K562 (cell line): ENCODE measurements around the gene TUBB2A. TPM values are rescaled to one million over a fixed set of nuclear protein-coding genes. Genes with fewer than 3 reads are reported as not detected.

Experiments
- HNRNPLL ChIP-seq: fragments of 200-400 bp; formaldehyde crosslinking; IDR thresholded peaks from 2 replicates; pipeline ENCODE4 v1.6.1; 2017; ENCODE audit warnings: low read length, low read depth, mild to moderate bottlenecking; ENCODE audit not compliant: poor library complexity, severe bottlenecking
- ILF3 ChIP-seq: fragments of 450-650 bp; IDR thresholded peaks from 2 replicates; pipeline ENCODE4 v1.6.1; 2018; ENCODE audit warnings: antibody characterized with exemption, mild to moderate bottlenecking, moderate library complexity, borderline replicate concordance
- MCM2 ChIP-seq: fragments of 450-650 bp; IDR thresholded peaks from 2 replicates; pipeline ENCODE4 v1.6.1; 2017; ENCODE audit warnings: low read depth, mild to moderate bottlenecking
- NFIX ChIP-seq: fragments of 250-450 bp; sonication (Bioruptor Pico); IDR thresholded peaks from 2 replicates; pipeline ENCODE4 v1.4.0; 2020; ENCODE audit warnings: low read depth, mild to moderate bottlenecking, moderate library complexity
- PYGO2 ChIP-seq: fragments of 450-650 bp; IDR thresholded peaks from 2 replicates; pipeline ENCODE4 v1.6.1; 2016; ENCODE audit warnings: mild to moderate bottlenecking, missing genetic modification characterization, moderate library complexity, missing compliant biosample characterization
- RBM22 ChIP-seq: fragments of 200-400 bp; formaldehyde crosslinking; IDR thresholded peaks from 2 replicates; pipeline ENCODE4 v1.6.1; 2018; ENCODE audit warnings: low read length, low read depth; ENCODE audit not compliant: poor library complexity, severe bottlenecking
- RHOXF2B ChIP-seq: fragments of 250-450 bp; sonication (Bioruptor Pico); conservative IDR thresholded peaks from 2 replicates; pipeline ENCODE4 v1.5.1; 2021
- SIRT6 ChIP-seq: IDR thresholded peaks from one replicate; pipeline ENCODE4 v1.6.1; 2012; ENCODE audit warnings: low read depth, mild to moderate bottlenecking, control low read depth, inconsistent platforms, low read length, moderate library complexity
- SMAD4 ChIP-seq: fragments of 250-450 bp; sonication (Bioruptor Pico); conservative IDR thresholded peaks from 2 replicates; pipeline ENCODE4 v1.8.0; 2021; ENCODE audit warnings: inconsistent platforms, mild to moderate bottlenecking, moderate library complexity
- ZFP30 ChIP-seq: fragments of 250-450 bp; sonication (Bioruptor Pico); IDR thresholded peaks from 2 replicates; pipeline ENCODE4 v1.8.0; 2022; ENCODE audit warnings: moderate library complexity, mild to moderate bottlenecking, inconsistent platforms, borderline replicate concordance
- ZNF561 ChIP-seq: fragments of 450-650 bp; formaldehyde crosslinking; conservative IDR thresholded peaks from 2 replicates; pipeline ENCODE4 v1.4.0; 2020; ENCODE audit warnings: mild to moderate bottlenecking, moderate library complexity
- ZNF785 ChIP-seq: fragments of 250-450 bp; sonication (Bioruptor Pico); IDR thresholded peaks from 2 replicates; pipeline ENCODE4 v1.4.0; 2020; ENCODE audit warnings: mild to moderate bottlenecking
- polyA plus RNA-seq, 8 experiments: library from polyadenylated mRNA; depleted of rRNA in 4 of 8; stranded (reverse) in 5 of 8; unstranded in 3 of 8; fragments of >200 nt; fragmentation: Nextera tagmentation in 2 of 8; fragmentation: Illumina TruSeq in 1 of 8; extraction: Ambion mirVana in 2 of 8; extraction: Trizol in 1 of 8; gene quantifications; 2 replicates each; pipeline versions ENCODE4 v1.2.1 to v1.2.3, GENCODE V29; 2011 to 2014; ENCODE audit warnings: inconsistent platforms in 1 of 8, missing spikeins in 1 of 8
- total RNA-seq, 7 experiments: library from RNA; depleted of rRNA in 6 of 7; stranded (reverse); fragments of >200 nt in 6 of 7; fragmentation: Illumina TruSeq in 2 of 7; extraction: Trizol in 2 of 7; gene quantifications; 2 replicates each; pipeline versions ENCODE4 v1.2.1 to v1.2.3, GENCODE V29; 2011 to 2021; ENCODE audit warnings: low replicate concordance in 1 of 7
- TF ChIP-seq, protein P1 (sequence below): fragments of 200-800 bp; sonication (Bioruptor generic); IDR thresholded peaks from 2 replicates; pipeline ENCODE4 v1.6.1; 2016; ENCODE audit warnings: missing genetic modification characterization, missing compliant biosample characterization
- TF ChIP-seq, protein P2 (sequence below): fragments of 250-450 bp; sonication (Bioruptor Pico); IDR thresholded peaks from 2 replicates; pipeline ENCODE4 v1.5.1; 2021; ENCODE audit warnings: mild to moderate bottlenecking
- TF ChIP-seq, protein P3 (sequence below): fragments of 250-450 bp; sonication (Bioruptor Pico); IDR thresholded peaks from 2 replicates; pipeline ENCODE4 v1.5.0; 2020; ENCODE audit warnings: mild to moderate bottlenecking, borderline replicate concordance
- TF ChIP-seq, protein P4 (sequence below): sonication (generic); formaldehyde crosslinking; IDR thresholded peaks from 2 replicates; pipeline ENCODE4 v1.8.1; 2022; ENCODE audit warnings: missing genetic modification reagents

TUBB2A gene
- total and polyA plus RNA-seq, 9 of the 15 experiments (the other 6 are each of a cell fraction or from before 2014, with no cell fraction given), result 3.6 to 92.1 (median 45.6) TPM

DNA sequence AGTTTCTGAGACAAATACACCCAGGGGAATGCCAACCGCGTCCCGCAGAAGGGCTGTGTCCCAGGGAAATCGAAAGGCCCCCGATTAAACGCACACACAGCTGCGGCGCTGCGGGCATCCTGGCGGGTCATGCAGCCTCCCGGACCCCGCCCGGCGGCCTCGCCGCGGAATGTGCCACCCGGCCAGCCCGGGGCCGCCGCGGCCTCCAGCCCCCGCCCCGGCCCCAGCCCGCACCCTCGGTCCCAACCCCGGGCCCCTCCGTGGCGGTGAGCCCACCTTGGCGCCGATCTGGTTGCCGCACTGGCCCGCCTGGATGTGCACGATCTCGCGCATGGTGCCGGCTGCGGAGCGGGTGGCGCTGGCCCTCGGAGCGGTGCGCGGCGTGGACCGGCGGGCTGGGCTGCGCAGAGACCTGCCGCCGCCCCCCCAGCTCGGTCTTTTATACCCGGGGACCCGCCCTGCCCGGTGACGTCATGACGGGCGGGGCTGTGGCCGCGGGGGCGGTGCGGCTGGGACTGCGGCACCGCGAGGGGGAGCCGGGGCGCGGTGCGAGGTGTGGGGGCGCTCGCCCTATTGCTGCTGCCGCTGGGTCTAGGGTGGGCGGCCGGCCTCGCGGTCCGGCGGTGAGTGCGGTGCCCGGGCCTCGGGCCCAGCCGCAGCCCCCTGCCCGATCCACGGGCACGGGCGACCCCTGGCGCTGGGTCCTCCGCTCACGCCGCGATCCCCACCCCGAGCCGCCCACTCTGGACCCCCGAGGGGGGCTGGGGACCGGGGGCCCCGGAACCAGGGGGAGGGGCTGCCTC lies at the start of gene TUBB2A (continued):
- TF ChIP-seq, protein P1, sequence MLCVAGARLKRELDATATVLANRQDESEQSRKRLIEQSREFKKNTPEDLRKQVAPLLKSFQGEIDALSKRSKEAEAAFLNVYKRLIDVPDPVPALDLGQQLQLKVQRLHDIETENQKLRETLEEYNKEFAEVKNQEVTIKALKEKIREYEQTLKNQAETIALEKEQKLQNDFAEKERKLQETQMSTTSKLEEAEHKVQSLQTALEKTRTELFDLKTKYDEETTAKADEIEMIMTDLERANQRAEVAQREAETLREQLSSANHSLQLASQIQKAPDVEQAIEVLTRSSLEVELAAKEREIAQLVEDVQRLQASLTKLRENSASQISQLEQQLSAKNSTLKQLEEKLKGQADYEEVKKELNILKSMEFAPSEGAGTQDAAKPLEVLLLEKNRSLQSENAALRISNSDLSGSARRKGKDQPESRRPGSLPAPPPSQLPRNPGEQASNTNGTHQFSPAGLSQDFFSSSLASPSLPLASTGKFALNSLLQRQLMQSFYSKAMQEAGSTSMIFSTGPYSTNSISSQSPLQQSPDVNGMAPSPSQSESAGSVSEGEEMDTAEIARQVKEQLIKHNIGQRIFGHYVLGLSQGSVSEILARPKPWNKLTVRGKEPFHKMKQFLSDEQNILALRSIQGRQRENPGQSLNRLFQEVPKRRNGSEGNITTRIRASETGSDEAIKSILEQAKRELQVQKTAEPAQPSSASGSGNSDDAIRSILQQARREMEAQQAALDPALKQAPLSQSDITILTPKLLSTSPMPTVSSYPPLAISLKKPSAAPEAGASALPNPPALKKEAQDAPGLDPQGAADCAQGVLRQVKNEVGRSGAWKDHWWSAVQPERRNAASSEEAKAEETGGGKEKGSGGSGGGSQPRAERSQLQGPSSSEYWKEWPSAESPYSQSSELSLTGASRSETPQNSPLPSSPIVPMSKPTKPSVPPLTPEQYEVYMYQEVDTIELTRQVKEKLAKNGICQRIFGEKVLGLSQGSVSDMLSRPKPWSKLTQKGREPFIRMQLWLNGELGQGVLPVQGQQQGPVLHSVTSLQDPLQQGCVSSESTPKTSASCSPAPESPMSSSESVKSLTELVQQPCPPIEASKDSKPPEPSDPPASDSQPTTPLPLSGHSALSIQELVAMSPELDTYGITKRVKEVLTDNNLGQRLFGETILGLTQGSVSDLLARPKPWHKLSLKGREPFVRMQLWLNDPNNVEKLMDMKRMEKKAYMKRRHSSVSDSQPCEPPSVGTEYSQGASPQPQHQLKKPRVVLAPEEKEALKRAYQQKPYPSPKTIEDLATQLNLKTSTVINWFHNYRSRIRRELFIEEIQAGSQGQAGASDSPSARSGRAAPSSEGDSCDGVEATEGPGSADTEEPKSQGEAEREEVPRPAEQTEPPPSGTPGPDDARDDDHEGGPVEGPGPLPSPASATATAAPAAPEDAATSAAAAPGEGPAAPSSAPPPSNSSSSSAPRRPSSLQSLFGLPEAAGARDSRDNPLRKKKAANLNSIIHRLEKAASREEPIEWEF, result no peak
- peak; percentile 94 for TF ChIP-seq SMAD4 (CRISPR knock-in tag)
- TF ChIP-seq RBM22, result peak; percentile 95
- no peak for TF ChIP-seq HNRNPLL
- no peak for TF ChIP-seq SIRT6
- TF ChIP-seq, protein P2, sequence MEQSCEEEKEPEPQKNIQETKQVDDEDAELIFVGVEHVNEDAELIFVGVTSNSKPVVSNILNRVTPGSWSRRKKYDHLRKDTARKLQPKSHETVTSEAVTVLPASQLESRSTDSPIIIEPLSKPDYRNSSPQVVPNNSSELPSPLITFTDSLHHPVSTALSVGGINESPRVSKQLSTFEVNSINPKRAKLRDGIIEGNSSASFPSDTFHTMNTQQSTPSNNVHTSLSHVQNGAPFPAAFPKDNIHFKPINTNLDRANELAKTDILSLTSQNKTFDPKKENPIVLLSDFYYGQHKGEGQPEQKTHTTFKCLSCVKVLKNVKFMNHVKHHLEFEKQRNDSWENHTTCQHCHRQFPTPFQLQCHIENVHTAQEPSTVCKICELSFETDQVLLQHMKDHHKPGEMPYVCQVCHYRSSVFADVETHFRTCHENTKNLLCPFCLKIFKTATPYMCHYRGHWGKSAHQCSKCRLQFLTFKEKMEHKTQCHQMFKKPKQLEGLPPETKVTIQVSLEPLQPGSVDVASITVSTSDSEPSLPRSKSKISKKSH (CRISPR knock-in tag), result no peak
- no peak for TF ChIP-seq MCM2
- TF ChIP-seq ZNF561, result no peak
- no peak for TF ChIP-seq ZNF785 (CRISPR knock-in tag)
- no peak for TF ChIP-seq ZFP30
- TF ChIP-seq RHOXF2B (CRISPR knock-in tag), result no peak
- TF ChIP-seq PYGO2 (tag), result no peak
- TF ChIP-seq, protein P3, sequence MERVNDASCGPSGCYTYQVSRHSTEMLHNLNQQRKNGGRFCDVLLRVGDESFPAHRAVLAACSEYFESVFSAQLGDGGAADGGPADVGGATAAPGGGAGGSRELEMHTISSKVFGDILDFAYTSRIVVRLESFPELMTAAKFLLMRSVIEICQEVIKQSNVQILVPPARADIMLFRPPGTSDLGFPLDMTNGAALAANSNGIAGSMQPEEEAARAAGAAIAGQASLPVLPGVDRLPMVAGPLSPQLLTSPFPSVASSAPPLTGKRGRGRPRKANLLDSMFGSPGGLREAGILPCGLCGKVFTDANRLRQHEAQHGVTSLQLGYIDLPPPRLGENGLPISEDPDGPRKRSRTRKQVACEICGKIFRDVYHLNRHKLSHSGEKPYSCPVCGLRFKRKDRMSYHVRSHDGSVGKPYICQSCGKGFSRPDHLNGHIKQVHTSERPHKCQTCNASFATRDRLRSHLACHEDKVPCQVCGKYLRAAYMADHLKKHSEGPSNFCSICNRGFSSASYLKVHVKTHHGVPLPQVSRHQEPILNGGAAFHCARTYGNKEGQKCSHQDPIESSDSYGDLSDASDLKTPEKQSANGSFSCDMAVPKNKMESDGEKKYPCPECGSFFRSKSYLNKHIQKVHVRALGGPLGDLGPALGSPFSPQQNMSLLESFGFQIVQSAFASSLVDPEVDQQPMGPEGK, result no peak
- TF ChIP-seq NFIX, result no peak
- no peak; the same call in none of the 2 replicates for TF ChIP-seq ILF3
- TF ChIP-seq, protein P4, sequence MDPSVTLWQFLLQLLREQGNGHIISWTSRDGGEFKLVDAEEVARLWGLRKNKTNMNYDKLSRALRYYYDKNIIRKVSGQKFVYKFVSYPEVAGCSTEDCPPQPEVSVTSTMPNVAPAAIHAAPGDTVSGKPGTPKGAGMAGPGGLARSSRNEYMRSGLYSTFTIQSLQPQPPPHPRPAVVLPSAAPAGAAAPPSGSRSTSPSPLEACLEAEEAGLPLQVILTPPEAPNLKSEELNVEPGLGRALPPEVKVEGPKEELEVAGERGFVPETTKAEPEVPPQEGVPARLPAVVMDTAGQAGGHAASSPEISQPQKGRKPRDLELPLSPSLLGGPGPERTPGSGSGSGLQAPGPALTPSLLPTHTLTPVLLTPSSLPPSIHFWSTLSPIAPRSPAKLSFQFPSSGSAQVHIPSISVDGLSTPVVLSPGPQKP (CRISPR knock-in tag), result no peak
